Activated T-cell treated with anti-CD3 and anti-CD28 coated beads for 4 hours (primary cell): Measurements from ENCODE around the gene MED13L.
"Not testable (repeated sequence)": the region's sequence is repeated elsewhere in the genome, so short reads cannot be mapped to it uniquely, and the experiment has no call there.

ENCODE experiments used
- DNase-seq: peaks from one replicate; pipeline ENCODE4 v3.0.0-alpha.2; 2020

The MED13L gene

GRCh38 chr12:116043659-116044535 is 233.6 kb downstream of the MED13L start:
- no peak for DNase-seq

- DNase-seq, result no peak
Observed at GRCh38 chr12:116040402-116040801, 237.1 kb downstream of the MED13L start.

GRCh38 chr12:116039081-116039480 is 238.4 kb downstream of the MED13L start:
- no peak for DNase-seq

- DNase-seq, result no peak
Observed at GRCh38 chr12:116037941-116038837, 239.3 kb downstream of the MED13L start.

GRCh38 chr12:116033765-116034164 is 243.7 kb downstream of the MED13L start:
- DNase-seq, result no peak

GRCh38 chr12:116031624-116032023 is 245.9 kb downstream of the MED13L start:
- not testable (repeated sequence) for DNase-seq

- DNase-seq, result no peak
Observed at GRCh38 chr12:116028619-116029018, 248.9 kb downstream of the MED13L start.

- no peak for DNase-seq
Observed at GRCh38 chr12:116027551-116027821, 250.0 kb downstream of the MED13L start.

- no peak for DNase-seq
Observed at GRCh38 chr12:116026768-116027550, 250.5 kb downstream of the MED13L start.

- no peak for DNase-seq
Observed at GRCh38 chr12:116026346-116026745, 251.1 kb downstream of the MED13L start.

GRCh38 chr12:116024769-116025168 is 252.7 kb downstream of the MED13L start:
- DNase-seq, result no peak

- no peak for DNase-seq
Observed at GRCh38 chr12:116019415-116019814, 258.1 kb downstream of the MED13L start.

- no peak for DNase-seq
Observed at GRCh38 chr12:116018282-116018681, 259.2 kb downstream of the MED13L start.

GRCh38 chr12:116015525-116015924 is 262.0 kb downstream of the MED13L start:
- DNase-seq, result no peak

GRCh38 chr12:116012757-116013156 is 264.7 kb downstream of the MED13L start:
- DNase-seq, result no peak

GRCh38 chr12:116011217-116011616 is 266.3 kb downstream of the MED13L start:
- no peak for DNase-seq

GRCh38 chr12:116010467-116010866 is 267.0 kb downstream of the MED13L start:
- no peak for DNase-seq

- DNase-seq, result no peak
Observed at GRCh38 chr12:116009805-116010204, 267.7 kb downstream of the MED13L start.

GRCh38 chr12:116006141-116006540 is 271.4 kb downstream of the MED13L start:
- DNase-seq, result no peak

- no peak for DNase-seq
Observed at GRCh38 chr12:116002890-116003536, 274.5 kb downstream of the MED13L start.

GRCh38 chr12:116000252-116000651 is 277.2 kb downstream of the MED13L start:
- DNase-seq, result no peak

- DNase-seq, result no peak
Observed at GRCh38 chr12:115999582-115999981, 277.9 kb downstream of the MED13L start.
